Measurements from ENCODE around the gene PLEKHA6.
"Not testable (repeated sequence)": the region's sequence is repeated elsewhere in the genome, so short reads cannot be mapped to it uniquely, and the experiment has no call there.

Gene PLEKHA6

GRCh38 chr1:204242920-204243319 is 116.8 kb downstream of the PLEKHA6 start:
- H3K36me3 ChIP-seq (ENCODE audit: insufficient read depth, low read length), result no peaks in the 10 kb centered on the region
- H3K9me3 ChIP-seq (ENCODE audit: control insufficient read depth, insufficient read depth, low read length), result no peaks in the 10 kb centered on the region
- no peaks in the 10 kb centered on the region for H3K4me1 ChIP-seq (ENCODE audit: insufficient read depth, low read length)
- no peak overlapping the region for H3K9ac ChIP-seq (ENCODE audit: low read depth, low read length)

- Histone ChIP-seq H3K9me3 (ENCODE audit: control insufficient read depth, insufficient read depth, low read length) (no peaks in the 10 kb centered on the region), H3K36me3 (ENCODE audit: insufficient read depth, low read length) (no peaks in the 10 kb centered on the region), H3K9ac (ENCODE audit: low read depth, low read length) (no peak overlapping the region), H3K4me1 (ENCODE audit: insufficient read depth, low read length) (no peaks in the 10 kb centered on the region)
Measured at GRCh38 chr1:204241914-204242313, 117.8 kb downstream of the PLEKHA6 start.

GRCh38 chr1:204241050-204241449 is 118.7 kb downstream of the PLEKHA6 start:
- no peaks in the 10 kb centered on the region for H3K4me1 ChIP-seq (ENCODE audit: insufficient read depth, low read length)
- H3K36me3 ChIP-seq (ENCODE audit: insufficient read depth, low read length), result peaks cover 3% of the 10 kb centered on the region; the same call in 1 of the 2 replicates
- H3K9me3 ChIP-seq (ENCODE audit: control insufficient read depth, insufficient read depth, low read length), result no peaks in the 10 kb centered on the region
- no peak overlapping the region for H3K9ac ChIP-seq (ENCODE audit: low read depth, low read length)

DNA sequence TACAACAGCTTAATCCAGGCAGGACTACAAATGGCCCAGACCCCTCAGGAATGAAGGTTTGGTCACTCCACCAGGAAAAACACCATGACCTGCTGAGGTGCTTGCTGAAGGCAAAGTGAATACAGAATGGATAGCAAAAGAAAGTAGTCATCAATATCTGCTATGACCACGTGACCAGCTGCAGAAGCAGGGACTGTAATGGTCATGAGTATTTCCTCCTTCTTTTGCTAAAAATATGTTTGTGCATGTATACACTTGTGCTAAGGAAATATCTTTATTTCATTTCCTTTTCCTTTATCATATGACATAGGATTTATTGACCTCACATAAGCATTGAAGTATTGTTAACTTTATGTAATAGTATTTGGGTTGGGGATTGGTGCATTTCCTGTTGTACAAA is 119.5 kb downstream of the PLEKHA6 start:
- Histone ChIP-seq H3K4me1 (ENCODE audit: insufficient read depth, low read length) (no peaks in the 10 kb centered on the region), H3K9me3 (ENCODE audit: control insufficient read depth, insufficient read depth, low read length) (no peaks in the 10 kb centered on the region), H3K9ac (ENCODE audit: low read depth, low read length) (no peak overlapping the region), H3K36me3 (ENCODE audit: insufficient read depth, low read length) (peaks cover 3% of the 10 kb centered on the region; the same call in 1 of the 2 replicates)

GRCh38 chr1:204239401-204239800 is 120.3 kb downstream of the PLEKHA6 start:
- H3K9ac ChIP-seq (ENCODE audit: low read depth, low read length); H3K9me3 ChIP-seq (ENCODE audit: control insufficient read depth, insufficient read depth, low read length); H3K36me3 ChIP-seq (ENCODE audit: insufficient read depth, low read length); H3K4me1 ChIP-seq (ENCODE audit: insufficient read depth, low read length): not testable (repeated sequence)

DNA sequence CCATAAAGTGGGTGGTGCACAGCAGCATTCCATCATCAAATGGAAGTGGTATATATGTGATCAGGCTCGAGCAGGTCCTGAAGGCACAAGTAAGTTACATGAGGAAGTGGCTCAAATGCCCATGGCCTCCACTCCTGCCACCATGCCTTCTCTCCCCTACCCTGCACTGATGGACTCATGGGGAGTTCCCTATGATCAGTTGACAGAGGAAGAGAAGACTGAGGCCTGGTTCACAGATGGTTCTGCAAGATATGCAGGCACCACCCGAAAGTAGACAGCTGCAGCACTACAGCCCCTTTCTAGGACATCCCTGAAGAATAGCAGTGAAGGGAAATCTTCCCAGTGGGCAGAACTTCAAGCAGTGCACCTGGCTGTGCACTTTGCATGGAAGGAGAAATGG is 121.2 kb downstream of the PLEKHA6 start:
- H3K4me1 ChIP-seq (ENCODE audit: insufficient read depth, low read length); H3K9ac ChIP-seq (ENCODE audit: low read depth, low read length); H3K9me3 ChIP-seq (ENCODE audit: control insufficient read depth, insufficient read depth, low read length); H3K36me3 ChIP-seq (ENCODE audit: insufficient read depth, low read length): not testable (repeated sequence)

GRCh38 chr1:204237515-204237914 is 122.2 kb downstream of the PLEKHA6 start:
- not testable (repeated sequence) for H3K36me3 ChIP-seq (ENCODE audit: insufficient read depth, low read length); H3K4me1 ChIP-seq (ENCODE audit: insufficient read depth, low read length); H3K9ac ChIP-seq (ENCODE audit: low read depth, low read length); H3K9me3 ChIP-seq (ENCODE audit: control insufficient read depth, insufficient read depth, low read length)

GRCh38 chr1:204232526-204232925 is 127.2 kb downstream of the PLEKHA6 start:
- H3K4me1 ChIP-seq (ENCODE audit: insufficient read depth, low read length), result no peaks in the 10 kb centered on the region
- H3K9me3 ChIP-seq (ENCODE audit: control insufficient read depth, insufficient read depth, low read length), result no peaks in the 10 kb centered on the region
- no peak overlapping the region for H3K9ac ChIP-seq (ENCODE audit: low read depth, low read length)
- peaks cover 3% of the 10 kb centered on the region; the same call in 1 of the 2 replicates for H3K36me3 ChIP-seq (ENCODE audit: insufficient read depth, low read length)

DNA sequence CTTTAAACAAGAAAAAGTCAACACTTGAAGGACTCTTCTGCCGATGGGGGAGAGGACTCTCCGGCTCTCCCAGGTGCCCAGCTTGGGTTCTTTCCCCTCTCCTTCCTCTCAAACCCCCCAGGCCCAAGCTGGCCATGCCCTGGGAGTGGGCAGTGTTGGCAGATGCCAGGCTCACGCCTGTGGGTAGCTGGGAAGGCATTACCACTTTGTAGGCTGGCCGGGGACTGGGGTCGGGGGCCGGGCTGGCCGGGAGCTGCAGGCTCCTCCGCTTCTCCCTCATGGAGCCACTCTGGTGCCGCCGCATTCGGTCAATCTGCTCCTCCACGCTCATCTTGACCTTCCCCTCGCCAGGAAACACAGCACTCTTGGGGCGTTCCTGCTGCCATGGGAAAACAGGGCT is 129.5 kb downstream of the PLEKHA6 start:
- no peak overlapping the region for H3K9ac ChIP-seq (ENCODE audit: low read depth, low read length)
- no peaks in the 10 kb centered on the region for H3K4me1 ChIP-seq (ENCODE audit: insufficient read depth, low read length)
- no peaks in the 10 kb centered on the region for H3K36me3 ChIP-seq (ENCODE audit: insufficient read depth, low read length)
- no peaks in the 10 kb centered on the region for H3K9me3 ChIP-seq (ENCODE audit: control insufficient read depth, insufficient read depth, low read length)

DNA sequence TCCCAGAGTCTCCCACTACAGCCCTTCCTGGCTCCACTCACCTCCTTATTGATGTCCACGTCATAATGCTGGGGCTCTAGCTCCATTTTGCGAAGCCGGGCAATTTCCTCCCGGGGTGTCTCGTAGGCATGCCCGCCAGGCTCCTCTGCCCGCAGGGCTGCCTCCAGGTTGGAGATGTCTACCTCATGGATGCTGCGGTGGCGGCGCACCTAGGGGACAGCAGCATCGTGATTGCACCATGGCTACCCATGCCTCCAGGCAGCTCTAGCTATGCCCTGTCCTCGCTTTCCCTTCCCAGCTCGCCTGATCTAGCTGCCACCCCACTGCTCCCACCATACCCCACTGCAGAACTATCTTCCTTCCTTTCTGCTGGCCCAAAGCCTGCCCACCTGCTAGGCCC is 130.8 kb downstream of the PLEKHA6 start:
- H3K9ac ChIP-seq (ENCODE audit: low read depth, low read length), result no peak overlapping the region
- H3K36me3 ChIP-seq (ENCODE audit: insufficient read depth, low read length), result no peaks in the 10 kb centered on the region
- H3K9me3 ChIP-seq (ENCODE audit: control insufficient read depth, insufficient read depth, low read length), result no peaks in the 10 kb centered on the region
- 0 out of 2 replicates have a peak, but pooled peaks cover 3% of the 10 kb centered on the region for H3K4me1 ChIP-seq (ENCODE audit: insufficient read depth, low read length)

DNA sequence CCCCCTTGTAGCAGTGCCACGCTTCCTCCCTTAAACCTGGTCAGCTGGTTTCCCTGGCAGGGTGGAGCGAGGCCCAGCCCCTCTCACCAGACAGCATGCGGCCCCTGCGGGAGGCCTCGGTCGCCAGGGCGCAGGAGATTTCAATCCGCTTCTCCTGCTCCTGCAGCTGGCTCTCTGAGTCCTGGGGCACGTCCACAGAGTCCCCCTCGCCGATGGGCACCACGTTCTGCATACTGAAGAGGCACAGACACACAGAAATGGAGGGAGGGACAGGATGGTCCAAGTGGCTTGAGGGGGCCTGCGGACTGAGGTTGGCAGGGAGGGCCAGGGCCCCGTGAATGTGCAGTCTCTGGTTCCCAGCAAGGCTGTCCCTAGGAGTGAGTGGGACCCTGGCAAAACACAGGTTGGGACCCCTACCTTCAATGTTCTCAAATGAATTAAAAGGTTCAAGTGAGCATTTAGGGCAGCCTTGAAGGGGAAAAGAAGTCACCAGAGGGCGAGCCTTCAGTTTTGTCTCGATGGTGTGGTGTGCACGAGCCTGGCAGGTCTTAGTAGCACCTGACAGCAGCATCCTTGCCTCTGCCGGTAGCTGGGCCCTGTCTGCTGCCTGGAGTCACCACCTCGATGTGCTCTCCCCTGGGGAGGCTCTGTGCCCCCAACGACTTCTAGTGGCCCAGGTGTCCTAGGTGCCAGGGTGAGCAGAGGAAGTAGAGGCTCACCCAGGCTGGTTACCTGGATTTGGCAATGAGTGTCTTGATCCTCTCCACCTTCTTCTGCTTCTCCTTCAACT is 131.5 kb downstream of the PLEKHA6 start:
- Histone ChIP-seq H3K9ac (ENCODE audit: low read depth, low read length) (no peak overlapping the region), H3K9me3 (ENCODE audit: control insufficient read depth, insufficient read depth, low read length) (no peaks in the 10 kb centered on the region), H3K4me1 (ENCODE audit: insufficient read depth, low read length) (0 out of 2 replicates have a peak, but pooled peaks cover 3% of the 10 kb centered on the region), H3K36me3 (ENCODE audit: insufficient read depth, low read length) (no peaks in the 10 kb centered on the region)

- H3K9me3 ChIP-seq (ENCODE audit: control insufficient read depth, insufficient read depth, low read length), result no peaks in the 10 kb centered on the region
- H3K4me1 ChIP-seq (ENCODE audit: insufficient read depth, low read length), result 0 out of 2 replicates have a peak, but pooled peaks cover 3% of the 10 kb centered on the region
- H3K36me3 ChIP-seq (ENCODE audit: insufficient read depth, low read length), result no peaks in the 10 kb centered on the region
- no peak overlapping the region for H3K9ac ChIP-seq (ENCODE audit: low read depth, low read length)
Measured at GRCh38 chr1:204227351-204227750, 132.4 kb downstream of the PLEKHA6 start.

DNA sequence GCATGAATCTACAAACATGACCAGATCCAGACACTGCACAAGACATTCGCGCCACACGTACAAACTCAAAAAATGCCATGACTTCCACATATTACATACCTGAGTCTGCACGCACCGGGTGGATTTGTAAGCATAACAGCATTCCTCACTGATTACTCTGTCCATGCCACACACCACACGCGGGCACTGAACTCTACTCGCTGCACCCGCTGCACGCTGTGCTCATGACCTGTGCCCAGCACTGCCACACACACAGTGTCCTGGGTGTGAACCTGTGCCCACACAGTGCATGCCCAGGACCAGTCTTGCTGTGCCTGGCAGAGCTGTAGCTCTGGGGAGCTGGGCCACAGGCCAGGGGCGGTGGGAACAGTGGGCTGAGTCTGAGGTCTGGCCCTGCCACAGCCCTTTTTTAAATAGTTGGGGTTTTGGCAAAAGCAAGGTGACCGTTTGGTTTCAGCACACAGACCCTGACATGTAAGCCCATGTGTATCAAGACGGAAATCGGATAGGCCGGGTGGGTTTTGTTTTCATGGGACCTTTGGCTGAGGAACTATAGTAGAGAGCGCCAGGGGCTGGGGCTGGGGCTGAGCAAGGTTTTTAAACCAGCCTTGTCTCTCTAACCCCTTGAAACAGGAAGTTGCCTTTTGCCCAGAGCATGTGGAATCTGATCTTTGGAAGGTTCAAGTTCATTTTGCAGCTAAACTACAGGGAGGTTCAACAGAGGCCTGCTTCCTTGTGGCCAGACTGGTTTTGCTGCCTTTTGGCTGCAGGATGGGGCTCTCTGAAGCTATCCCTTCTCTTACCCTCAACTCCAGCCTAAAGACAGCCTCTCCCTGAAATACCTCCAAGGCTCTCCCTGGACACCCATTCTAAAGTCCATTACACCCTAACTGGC is 133.6 kb downstream of the PLEKHA6 start:
- Histone ChIP-seq H3K36me3 (ENCODE audit: insufficient read depth, low read length) (no peaks in the 10 kb centered on the region), H3K4me1 (ENCODE audit: insufficient read depth, low read length) (0 out of 2 replicates have a peak, but pooled peaks cover 3% of the 10 kb centered on the region), H3K9ac (ENCODE audit: low read depth, low read length) (no peak overlapping the region), H3K9me3 (ENCODE audit: control insufficient read depth, insufficient read depth, low read length) (no peaks in the 10 kb centered on the region)

- H3K9me3 ChIP-seq (ENCODE audit: control insufficient read depth, insufficient read depth, low read length), result no peaks in the 10 kb centered on the region
- 0 out of 2 replicates have a peak, but pooled peaks cover 3% of the 10 kb centered on the region for H3K4me1 ChIP-seq (ENCODE audit: insufficient read depth, low read length)
- H3K36me3 ChIP-seq (ENCODE audit: insufficient read depth, low read length), result no peaks in the 10 kb centered on the region
- H3K9ac ChIP-seq (ENCODE audit: low read depth, low read length), result no peak overlapping the region
Measured at GRCh38 chr1:204224655-204225054, 135.1 kb downstream of the PLEKHA6 start.

Measured in ES-I3 (cell line).